KMS-11 (cell line): ENCODE measurements around the gene KRT12.

Experiments
- H2AFZ ChIP-seq: fragments of 200-600 bp; sonication (generic); 2 replicates; pipeline ENCODE4 v1.6.1; 2016; ENCODE audit warnings: antibody characterized with exemption, mixed run types, low read depth
- H3K27ac ChIP-seq: fragments of 200-600 bp; sonication (generic); 2 replicates; pipeline ENCODE4 v1.6.1; 2016; ENCODE audit warnings: mild to moderate bottlenecking, mixed run types
- H3K27me3 ChIP-seq: fragments of 200-600 bp; sonication (generic); 2 replicates; pipeline ENCODE4 v1.6.1; 2017; ENCODE audit warnings: mild to moderate bottlenecking, low read depth, mixed run types, moderate library complexity; ENCODE audit not compliant: insufficient read depth
- H3K36me3 ChIP-seq: fragments of 200-600 bp; sonication (generic); 2 replicates; pipeline ENCODE4 v1.6.1; 2017; ENCODE audit warnings: mild to moderate bottlenecking, mixed run types; ENCODE audit not compliant: insufficient read depth
- H3K4me1 ChIP-seq: fragments of 200-600 bp; sonication (generic); 2 replicates; pipeline ENCODE4 v1.6.1; 2016; ENCODE audit warnings: mild to moderate bottlenecking, low read depth, mixed run types; ENCODE audit not compliant: poor library complexity, severe bottlenecking
- H3K4me2 ChIP-seq: fragments of 200-600 bp; sonication (generic); 2 replicates; pipeline ENCODE4 v1.7.0; 2016; ENCODE audit warnings: mild to moderate bottlenecking, mixed run types
- H3K4me3 ChIP-seq: fragments of 200-600 bp; sonication (generic); IDR thresholded peaks from 2 replicates; pipeline ENCODE4 v1.6.1; 2017; ENCODE audit warnings: low read depth, low read length, mixed read lengths; ENCODE audit not compliant: insufficient read depth
- H3K79me2 ChIP-seq: fragments of 200-600 bp; sonication (generic); 2 replicates; pipeline ENCODE4 v1.6.1; 2016; ENCODE audit warnings: low read depth, mixed run types; ENCODE audit not compliant: insufficient read depth
- H3K9ac ChIP-seq: fragments of 200-600 bp; sonication (generic); 2 replicates; pipeline ENCODE4 v1.6.1; 2016; ENCODE audit warnings: mild to moderate bottlenecking, mixed run types
- H4K20me1 ChIP-seq: fragments of 200-600 bp; sonication (generic); 2 replicates; pipeline ENCODE4 v1.6.1; 2016; ENCODE audit warnings: mild to moderate bottlenecking, mixed run types; ENCODE audit not compliant: insufficient read depth
- CTCF ChIP-seq: fragments of 200-600 bp; sonication (generic); conservative IDR thresholded peaks from 2 replicates; pipeline ENCODE4 v1.6.1; 2017; ENCODE audit warnings: low read depth, mild to moderate bottlenecking, antibody characterized with exemption, low read length, moderate library complexity, mixed read lengths

KRT12 gene

GRCh38 chr17:40873801-40874200 is 6.8 kb upstream of the KRT12 start:
- no peaks in the 10 kb centered on the region for H3K4me1 ChIP-seq
- no peak overlapping the region for H3K4me2 ChIP-seq
- H3K4me3 ChIP-seq: no peak overlapping the region
- no peaks in the 10 kb centered on the region for H3K36me3 ChIP-seq
- no peaks in the 10 kb centered on the region for H3K79me2 ChIP-seq
- H3K9ac ChIP-seq: no peak overlapping the region
- no peak overlapping the region for H2AFZ ChIP-seq
- TF ChIP-seq CTCF: no peak
- H4K20me1 ChIP-seq: no peaks in the 10 kb centered on the region
- no peak overlapping the region for H3K27ac ChIP-seq
- H3K27me3 ChIP-seq: no peaks in the 10 kb centered on the region

- Histone ChIP-seq H3K79me2 (no peaks in the 10 kb centered on the region), H3K4me2 (no peak overlapping the region), H3K27me3 (no peaks in the 10 kb centered on the region), H3K36me3 (no peaks in the 10 kb centered on the region), H3K27ac (no peak overlapping the region), H4K20me1 (no peaks in the 10 kb centered on the region), H3K4me3 (no peak overlapping the region), H3K9ac (no peak overlapping the region), H3K4me1 (no peaks in the 10 kb centered on the region), H2AFZ (no peak overlapping the region)
- TF ChIP-seq CTCF: no peak
Observed at GRCh38 chr17:40873255-40873654, 6.2 kb upstream of the KRT12 start.

- TF ChIP-seq CTCF: no peak
- no peaks in the 10 kb centered on the region for H3K4me1 ChIP-seq
- H3K79me2 ChIP-seq: no peaks in the 10 kb centered on the region
- no peaks in the 10 kb centered on the region for H4K20me1 ChIP-seq
- no peak overlapping the region for H3K4me2 ChIP-seq
- no peak overlapping the region for H3K4me3 ChIP-seq
- no peak overlapping the region for H3K27ac ChIP-seq
- H3K9ac ChIP-seq: no peak overlapping the region
- no peak overlapping the region for H2AFZ ChIP-seq
- no peaks in the 10 kb centered on the region for H3K36me3 ChIP-seq
- no peaks in the 10 kb centered on the region for H3K27me3 ChIP-seq
Observed at GRCh38 chr17:40872416-40872815, 5.4 kb upstream of the KRT12 start.

- Histone ChIP-seq H3K4me2 (no peak overlapping the region), H3K79me2 (no peaks in the 10 kb centered on the region), H2AFZ (no peak overlapping the region), H3K27me3 (no peaks in the 10 kb centered on the region), H4K20me1 (no peaks in the 10 kb centered on the region), H3K4me3 (no peak overlapping the region), H3K27ac (no peak overlapping the region), H3K9ac (no peak overlapping the region), H3K4me1 (no peaks in the 10 kb centered on the region), H3K36me3 (no peaks in the 10 kb centered on the region)
- no peak for TF ChIP-seq CTCF
Observed at GRCh38 chr17:40871316-40871715, 4.3 kb upstream of the KRT12 start.

GRCh38 chr17:40870136-40870535 is 3.1 kb upstream of the KRT12 start:
- Histone ChIP-seq H3K9ac (no peak overlapping the region), H3K4me1 (no peaks in the 10 kb centered on the region), H3K4me3 (no peak overlapping the region), H4K20me1 (no peaks in the 10 kb centered on the region), H3K27ac (no peak overlapping the region), H3K79me2 (no peaks in the 10 kb centered on the region), H3K36me3 (no peaks in the 10 kb centered on the region), H3K27me3 (no peaks in the 10 kb centered on the region), H3K4me2 (no peak overlapping the region), H2AFZ (no peak overlapping the region)
- no peak for TF ChIP-seq CTCF
